GM12865 (cell line): ENCODE results near the gene MGAT5B.

Experiments used
- DNase-seq: peaks from one replicate; pipeline ENCODE4 v3.0.0; 2010; ENCODE audit warnings: low read depth
- H3K4me3 ChIP-seq: 2 replicates; pipeline ENCODE4 v1.5.1; 2011; ENCODE audit warnings: mild to moderate bottlenecking, low read depth, low read length, control low read depth
- TF ChIP-seq, protein P1 (sequence below): IDR thresholded peaks from 2 replicates; pipeline ENCODE4 v1.5.1; 2011; ENCODE audit warnings: low read length, control low read depth, low read depth, inconsistent platforms; ENCODE audit not compliant: insufficient read depth; ENCODE audit errors: missing control alignments

Gene MGAT5B

GRCh38 chr17:76827736-76828135, 40.5 kb upstream of the MGAT5B start:
- no peak overlapping the region for H3K4me3 ChIP-seq
- no peak for DNase-seq
- TF ChIP-seq, protein P1, sequence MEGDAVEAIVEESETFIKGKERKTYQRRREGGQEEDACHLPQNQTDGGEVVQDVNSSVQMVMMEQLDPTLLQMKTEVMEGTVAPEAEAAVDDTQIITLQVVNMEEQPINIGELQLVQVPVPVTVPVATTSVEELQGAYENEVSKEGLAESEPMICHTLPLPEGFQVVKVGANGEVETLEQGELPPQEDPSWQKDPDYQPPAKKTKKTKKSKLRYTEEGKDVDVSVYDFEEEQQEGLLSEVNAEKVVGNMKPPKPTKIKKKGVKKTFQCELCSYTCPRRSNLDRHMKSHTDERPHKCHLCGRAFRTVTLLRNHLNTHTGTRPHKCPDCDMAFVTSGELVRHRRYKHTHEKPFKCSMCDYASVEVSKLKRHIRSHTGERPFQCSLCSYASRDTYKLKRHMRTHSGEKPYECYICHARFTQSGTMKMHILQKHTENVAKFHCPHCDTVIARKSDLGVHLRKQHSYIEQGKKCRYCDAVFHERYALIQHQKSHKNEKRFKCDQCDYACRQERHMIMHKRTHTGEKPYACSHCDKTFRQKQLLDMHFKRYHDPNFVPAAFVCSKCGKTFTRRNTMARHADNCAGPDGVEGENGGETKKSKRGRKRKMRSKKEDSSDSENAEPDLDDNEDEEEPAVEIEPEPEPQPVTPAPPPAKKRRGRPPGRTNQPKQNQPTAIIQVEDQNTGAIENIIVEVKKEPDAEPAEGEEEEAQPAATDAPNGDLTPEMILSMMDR, result no peak

DNA sequence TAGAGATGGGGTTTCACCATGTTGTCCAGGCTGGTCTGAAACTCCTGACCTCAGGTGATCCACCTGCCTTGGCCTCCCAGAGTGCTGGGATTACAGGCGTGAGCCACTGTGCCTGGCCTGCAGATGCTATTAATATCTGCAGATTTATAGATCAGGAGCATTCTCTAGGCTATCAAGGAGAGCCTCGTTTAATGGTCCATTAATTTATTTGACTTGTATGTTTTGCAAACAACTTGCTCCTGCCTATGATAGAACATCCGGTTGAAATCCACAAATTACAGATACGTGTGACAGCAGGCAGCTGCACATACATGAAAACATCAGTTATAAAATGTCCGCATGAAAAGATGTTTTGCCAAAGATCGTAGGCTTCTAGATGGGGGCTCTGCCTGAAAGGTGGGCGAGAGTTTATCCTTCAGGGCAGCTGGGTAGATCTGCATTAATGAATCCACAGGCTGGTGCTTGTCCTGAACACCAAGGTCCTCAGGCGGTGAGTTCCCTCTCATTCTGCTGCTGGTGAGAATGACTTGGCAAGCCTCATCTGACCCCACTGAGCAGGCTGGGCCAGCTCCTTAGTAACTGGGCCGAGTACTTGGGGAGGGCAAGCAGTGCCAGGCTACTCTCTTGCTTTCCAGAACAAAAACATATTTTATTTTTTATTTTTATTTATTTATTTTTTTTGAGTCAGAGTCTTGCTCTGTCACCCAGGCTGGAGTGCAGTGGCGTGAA, 37.1 kb upstream of the MGAT5B start:
- DNase-seq, result no peak
- TF ChIP-seq, protein P1, result no peak
- no peak overlapping the region for H3K4me3 ChIP-seq

DNA sequence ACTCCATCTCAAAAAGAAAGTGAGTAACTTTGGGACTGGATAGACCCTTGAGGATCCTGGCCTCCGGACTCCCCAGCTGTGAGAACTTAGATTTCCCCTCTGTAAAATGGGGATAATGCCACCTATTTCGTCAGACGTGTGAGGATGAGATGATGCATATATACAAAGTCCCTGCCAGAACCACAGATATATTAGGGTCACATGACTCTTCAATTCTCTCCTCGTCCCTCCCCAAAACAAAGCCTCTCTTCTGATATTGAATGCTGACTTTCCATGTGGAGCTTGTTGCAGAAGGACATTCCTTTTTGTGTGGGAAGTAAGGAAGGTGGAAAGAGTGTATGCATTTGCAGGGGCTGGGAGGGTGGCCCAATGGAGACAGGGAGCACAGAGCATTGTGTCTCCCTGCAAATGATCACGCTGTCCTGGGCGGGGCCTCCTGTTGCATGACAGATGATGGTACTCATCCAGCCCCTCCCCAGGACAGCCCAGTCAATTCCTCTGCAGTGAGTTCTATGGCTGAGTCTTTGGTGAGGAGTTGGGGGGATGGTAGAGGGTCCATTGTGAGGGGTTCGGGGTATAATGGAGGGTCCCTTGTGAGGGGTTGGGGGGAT, 35.1 kb upstream of the MGAT5B start:
- H3K4me3 ChIP-seq, result no peak overlapping the region
- no peak for DNase-seq
- TF ChIP-seq, protein P1, result no peak

- no peak for DNase-seq
- TF ChIP-seq, protein P1, result no peak
- H3K4me3 ChIP-seq, result no peak overlapping the region
Measured at GRCh38 chr17:76833747-76834146, 34.5 kb upstream of the MGAT5B start.

GRCh38 chr17:76834870-76835269, 33.3 kb upstream of the MGAT5B start:
- H3K4me3 ChIP-seq, result no peak overlapping the region
- no peak for DNase-seq
- TF ChIP-seq, protein P1, result no peak

DNA sequence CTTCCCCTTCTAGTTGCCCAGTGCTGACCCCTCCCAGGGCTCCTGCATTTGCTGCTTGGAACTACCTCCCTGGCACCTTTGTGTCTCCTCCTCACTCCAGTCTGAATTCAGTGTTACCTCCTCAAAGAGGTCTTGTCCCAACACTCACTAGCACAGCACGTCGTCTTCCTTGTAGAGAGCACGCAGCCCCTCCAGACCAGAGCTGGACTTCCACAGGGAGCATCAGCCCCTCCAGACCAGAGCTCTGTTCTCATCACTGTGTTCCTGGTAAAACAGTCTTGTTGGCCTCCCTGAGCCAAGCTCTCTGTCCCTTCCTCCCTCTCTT, 27.8 kb upstream of the MGAT5B start:
- TF ChIP-seq, protein P1, result no peak
- H3K4me3 ChIP-seq, result no peak overlapping the region
- DNase-seq, result no peak
